ENCODE measurements around the gene PDZRN4.

- TF ChIP-seq CTCF (IDR thresholded peaks at IDR 0.05) (no peak), POLR2A (IDR thresholded peaks at IDR 0.05) (no peak), POLR2AphosphoS5 (IDR thresholded peaks at IDR 0.05) (no peak)
These were observed 45.7 kb upstream of the PDZRN4 start for GRCh38 chr12:41142376-41142775.

Data from stomach (tissue), 4 donors.